HepG2 (cell line): ENCODE measurements around the gene UCK2.

Experiments used
- HDAC6 ChIP-seq: fragments of 200-600 bp; sonication (generic); IDR thresholded peaks from 2 replicates; pipeline ENCODE4 v1.7.0; 2017; ENCODE audit warnings: mild to moderate bottlenecking, antibody characterized with exemption, low read length, low read depth
- MXD4 ChIP-seq: IDR thresholded peaks from 2 replicates; pipeline ENCODE4 v1.6.1; 2016; ENCODE audit warnings: mild to moderate bottlenecking, missing biosample characterization, missing genetic modification reagents
- PHF21A ChIP-seq: sonication (generic); formaldehyde crosslinking; IDR thresholded peaks from 2 replicates; pipeline ENCODE4 v1.5.0; 2020; ENCODE audit warnings: mild to moderate bottlenecking, missing genetic modification reagents
- SALL2 ChIP-seq: sonication (generic); formaldehyde crosslinking; IDR thresholded peaks from 2 replicates; pipeline ENCODE4 v1.8.1; 2023; ENCODE audit warnings: mild to moderate bottlenecking, missing genetic modification reagents, inconsistent platforms
- SKI ChIP-seq: fragments of 450-650 bp; IDR thresholded peaks from one replicate; pipeline ENCODE4 v1.6.1; 2018; ENCODE audit warnings: mild to moderate bottlenecking; ENCODE audit not compliant: partially characterized antibody
- TARDBP ChIP-seq: sonication (generic); formaldehyde crosslinking; IDR thresholded peaks from 2 replicates; pipeline ENCODE4 v1.8.0; 2022; ENCODE audit warnings: mild to moderate bottlenecking, missing genetic modification reagents
- ZNF263 ChIP-seq: sonication (generic); formaldehyde crosslinking; IDR thresholded peaks from 2 replicates; pipeline ENCODE4 v1.4.0; 2020; ENCODE audit warnings: missing genetic modification reagents
- TF ChIP-seq, protein P1 (sequence below): IDR thresholded peaks from 2 replicates; pipeline ENCODE4 v1.6.1; 2016; ENCODE audit warnings: low read depth, missing genetic modification reagents, missing compliant biosample characterization

DNA sequence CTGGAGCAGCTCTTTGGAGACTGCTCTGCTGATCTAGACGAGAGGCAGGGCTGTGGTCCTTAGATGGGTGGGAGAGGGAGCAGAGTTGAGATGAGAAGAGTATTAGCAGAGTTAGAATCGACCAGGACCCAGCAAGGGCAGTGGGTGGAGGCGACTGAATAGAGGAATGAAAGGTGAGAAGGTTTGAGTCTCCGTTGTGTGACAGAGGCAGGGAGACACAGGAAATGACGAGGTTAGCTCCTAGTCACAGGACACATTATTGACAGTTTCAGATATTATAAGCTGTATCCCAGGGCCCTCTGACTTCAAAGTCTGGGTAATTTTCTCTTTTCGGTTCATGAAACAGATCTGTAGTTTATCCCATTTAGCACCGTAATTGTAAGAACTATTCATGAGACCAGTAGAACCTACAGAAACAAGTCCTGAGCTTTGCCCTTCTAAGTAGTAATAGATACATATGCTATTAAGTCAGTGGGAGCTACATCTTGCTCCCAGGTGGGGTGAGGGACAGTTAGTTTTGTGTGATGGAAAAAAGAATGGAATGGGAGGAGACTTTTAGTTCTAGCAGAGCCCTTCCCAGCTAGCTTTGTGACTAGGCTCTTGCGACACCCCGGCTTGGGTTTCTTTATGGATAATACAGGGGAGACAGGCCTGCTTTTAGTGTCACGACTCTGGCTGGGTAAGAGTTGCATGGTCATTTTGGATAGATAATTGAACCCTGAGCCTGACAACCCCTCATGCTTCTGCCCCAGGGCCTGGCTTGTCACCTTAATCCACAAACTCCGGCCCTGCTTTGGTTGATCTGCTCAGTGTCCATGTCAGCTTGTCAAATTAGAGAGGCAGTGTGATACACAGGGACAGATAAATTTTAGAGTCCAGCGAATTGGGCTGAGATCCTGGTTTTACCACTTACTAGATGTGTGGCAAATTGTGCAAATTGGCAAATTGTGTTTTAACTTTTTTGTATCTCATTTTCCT, 70.2 kb downstream of the UCK2 start:
- TF ChIP-seq PHF21A (CRISPR knock-in tag), result no peak
- TF ChIP-seq ZNF263 (CRISPR knock-in tag), result no peak
- TF ChIP-seq MXD4 (CRISPR knock-in tag), result no peak
- no peak for TF ChIP-seq SALL2
- TF ChIP-seq SKI, result no peak
- no peak for TF ChIP-seq TARDBP (CRISPR knock-in tag)
- TF ChIP-seq, protein P1, sequence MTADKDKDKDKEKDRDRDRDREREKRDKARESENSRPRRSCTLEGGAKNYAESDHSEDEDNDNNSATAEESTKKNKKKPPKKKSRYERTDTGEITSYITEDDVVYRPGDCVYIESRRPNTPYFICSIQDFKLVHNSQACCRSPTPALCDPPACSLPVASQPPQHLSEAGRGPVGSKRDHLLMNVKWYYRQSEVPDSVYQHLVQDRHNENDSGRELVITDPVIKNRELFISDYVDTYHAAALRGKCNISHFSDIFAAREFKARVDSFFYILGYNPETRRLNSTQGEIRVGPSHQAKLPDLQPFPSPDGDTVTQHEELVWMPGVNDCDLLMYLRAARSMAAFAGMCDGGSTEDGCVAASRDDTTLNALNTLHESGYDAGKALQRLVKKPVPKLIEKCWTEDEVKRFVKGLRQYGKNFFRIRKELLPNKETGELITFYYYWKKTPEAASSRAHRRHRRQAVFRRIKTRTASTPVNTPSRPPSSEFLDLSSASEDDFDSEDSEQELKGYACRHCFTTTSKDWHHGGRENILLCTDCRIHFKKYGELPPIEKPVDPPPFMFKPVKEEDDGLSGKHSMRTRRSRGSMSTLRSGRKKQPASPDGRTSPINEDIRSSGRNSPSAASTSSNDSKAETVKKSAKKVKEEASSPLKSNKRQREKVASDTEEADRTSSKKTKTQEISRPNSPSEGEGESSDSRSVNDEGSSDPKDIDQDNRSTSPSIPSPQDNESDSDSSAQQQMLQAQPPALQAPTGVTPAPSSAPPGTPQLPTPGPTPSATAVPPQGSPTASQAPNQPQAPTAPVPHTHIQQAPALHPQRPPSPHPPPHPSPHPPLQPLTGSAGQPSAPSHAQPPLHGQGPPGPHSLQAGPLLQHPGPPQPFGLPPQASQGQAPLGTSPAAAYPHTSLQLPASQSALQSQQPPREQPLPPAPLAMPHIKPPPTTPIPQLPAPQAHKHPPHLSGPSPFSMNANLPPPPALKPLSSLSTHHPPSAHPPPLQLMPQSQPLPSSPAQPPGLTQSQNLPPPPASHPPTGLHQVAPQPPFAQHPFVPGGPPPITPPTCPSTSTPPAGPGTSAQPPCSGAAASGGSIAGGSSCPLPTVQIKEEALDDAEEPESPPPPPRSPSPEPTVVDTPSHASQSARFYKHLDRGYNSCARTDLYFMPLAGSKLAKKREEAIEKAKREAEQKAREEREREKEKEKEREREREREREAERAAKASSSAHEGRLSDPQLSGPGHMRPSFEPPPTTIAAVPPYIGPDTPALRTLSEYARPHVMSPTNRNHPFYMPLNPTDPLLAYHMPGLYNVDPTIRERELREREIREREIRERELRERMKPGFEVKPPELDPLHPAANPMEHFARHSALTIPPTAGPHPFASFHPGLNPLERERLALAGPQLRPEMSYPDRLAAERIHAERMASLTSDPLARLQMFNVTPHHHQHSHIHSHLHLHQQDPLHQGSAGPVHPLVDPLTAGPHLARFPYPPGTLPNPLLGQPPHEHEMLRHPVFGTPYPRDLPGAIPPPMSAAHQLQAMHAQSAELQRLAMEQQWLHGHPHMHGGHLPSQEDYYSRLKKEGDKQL (CRISPR knock-in tag), result no peak
- no peak for TF ChIP-seq HDAC6
